CD8-positive, alpha-beta memory T cell (primary cell): Measurements from ENCODE around the gene STXBP6. TPM values are rescaled to one million over a fixed set of nuclear protein-coding genes. Genes with fewer than 3 reads are reported as not detected.

ENCODE experiments used
- CTCF ChIA-PET: fragments of 350-600 bp; sonication (Branson Sonifier 250); formaldehyde crosslinking; loops from one replicate; lab custom pipeline; 2021; ENCODE audit warnings: antibody characterized with exemption; lab: Charles Lee
- POLR2A ChIA-PET: fragments of 350-600 bp; sonication (Branson Sonifier 250); formaldehyde crosslinking; loops from one replicate; lab custom pipeline; 2021; ENCODE audit warnings: antibody characterized with exemption; lab: Charles Lee
- DNase-seq, 5 donors: peaks; one replicate each; pipeline versions ENCODE4 v3.0.0 to v3.0.0-alpha.2; 2020 to 2022; ENCODE audit warnings: mixed read lengths in 1 of 5
- H3K27ac ChIP-seq: one replicate; pipeline ENCODE4 v1.7.0; 2013; ENCODE audit warnings: low read depth, mild to moderate bottlenecking, low read length, moderate library complexity
- H3K27me3 ChIP-seq: 2 replicates; pipeline ENCODE4 v1.7.0; 2013; ENCODE audit warnings: low read length, mild to moderate bottlenecking; ENCODE audit not compliant: insufficient read depth, poor library complexity, severe bottlenecking
- H3K36me3 ChIP-seq: 2 replicates; pipeline ENCODE4 v1.7.0; 2013; ENCODE audit warnings: mild to moderate bottlenecking, low read length, moderate library complexity; ENCODE audit not compliant: insufficient read depth
- H3K4me1 ChIP-seq: 2 replicates; pipeline ENCODE4 v1.7.0; 2013; ENCODE audit warnings: mild to moderate bottlenecking, low read length, moderate library complexity; ENCODE audit not compliant: insufficient read depth
- H3K4me3 ChIP-seq: 2 replicates; pipeline ENCODE4 v1.7.0; 2013; ENCODE audit warnings: mild to moderate bottlenecking, low read length
- H3K9me3 ChIP-seq: 2 replicates; pipeline ENCODE4 v1.7.0; 2013; ENCODE audit warnings: mild to moderate bottlenecking, low read length
- H3K27ac Mint-ChIP-seq, 8 donors: one replicate each; pipeline ENCODE4 v1.8.0; 2020 to 2021; ENCODE audit warnings: mixed read lengths in 8 of 8, mild to moderate bottlenecking in 6 of 8, inconsistent platforms in 3 of 8, moderate library complexity in 3 of 8
- H3K27me3 Mint-ChIP-seq, 2 donors: one replicate each; pipeline ENCODE4 v1.8.0; 2020 to 2021; ENCODE audit warnings: mixed read lengths in 2 of 2, mild to moderate bottlenecking in 1 of 2, moderate library complexity in 1 of 2
- H3K36me3 Mint-ChIP-seq, 3 donors: one replicate each; pipeline ENCODE4 v1.8.0; 2020 to 2021; ENCODE audit warnings: mixed read lengths in 3 of 3, inconsistent platforms in 1 of 3, mild to moderate bottlenecking in 1 of 3
- H3K4me1 Mint-ChIP-seq, 3 donors: one replicate each; pipeline ENCODE4 v1.8.0; 2020 to 2021; ENCODE audit warnings: mixed read lengths in 3 of 3, inconsistent platforms in 1 of 3, mild to moderate bottlenecking in 1 of 3
- H3K4me3 Mint-ChIP-seq, 7 donors: one replicate each; pipeline ENCODE4 v1.8.0; 2020 to 2021; ENCODE audit warnings: mixed read lengths in 7 of 7, mild to moderate bottlenecking in 6 of 7, moderate library complexity in 4 of 7, inconsistent platforms in 2 of 7
- H3K9me3 Mint-ChIP-seq, 5 donors: one replicate each; pipeline ENCODE4 v1.8.0; 2020 to 2022; ENCODE audit warnings: mixed read lengths in 5 of 5, mild to moderate bottlenecking in 3 of 5, moderate library complexity in 2 of 5, inconsistent platforms in 1 of 5
- polyA plus RNA-seq: library from polyadenylated mRNA; unstranded; fragments of 300-500 nt; fragmentation: Illumina TruSeq; gene quantifications from one replicate; pipeline ENCODE4 v1.2.3, GENCODE V29; 2021
- total RNA-seq, 2 experiments: library from RNA; stranded (reverse); gene quantifications; one replicate each; pipeline ENCODE4 v1.2.3, GENCODE V29; 2021

The STXBP6 gene
- total and polyA plus RNA-seq, 3 experiments from 2014 or later: 0.28 to 0.38 TPM; not detected in 1

GRCh38 chr14:25062022-25062321, 12.0 kb upstream of the STXBP6 start:
- H3K36me3 ChIP-seq: no peaks in the 10 kb centered on the region

GRCh38 chr14:25056688-25057078, 6.7 kb upstream of the STXBP6 start:
- no peak overlapping the region for H3K4me3 ChIP-seq
- H3K36me3 ChIP-seq: no peaks in the 10 kb centered on the region
- H3K27me3 ChIP-seq: no peaks in the 10 kb centered on the region
- H3K27me3 Mint-ChIP-seq: peaks cover 24 to 51% of the 10 kb centered on the region in 2 donors
- H3K27ac Mint-ChIP-seq: no peak overlapping the region
- H3K9me3 Mint-ChIP-seq: no peaks in the 10 kb centered on the region
- DNase-seq: no peak
- no peaks in the 10 kb centered on the region for H3K36me3 Mint-ChIP-seq
- no peak overlapping the region for H3K27ac ChIP-seq
- H3K4me1 ChIP-seq: no peaks in the 10 kb centered on the region
- no peaks in the 10 kb centered on the region for H3K9me3 ChIP-seq
- H3K4me1 Mint-ChIP-seq: no peaks in the 10 kb centered on the region
- CTCF ChIA-PET: no interaction called here
- POLR2A ChIA-PET: no interaction called here
- no peak overlapping the region for H3K4me3 Mint-ChIP-seq

More at GRCh38 chr14:25062022-25062321, 12.0 kb upstream of the STXBP6 start:
- H3K9me3 ChIP-seq: no peaks in the 10 kb centered on the region
- no peak overlapping the region for H3K27ac ChIP-seq
- no peaks in the 10 kb centered on the region for H3K4me1 ChIP-seq
- no peak overlapping the region for H3K4me3 ChIP-seq
- Mint-ChIP-seq H3K27ac (peak overlapping the region in 1 of 8 donors; percentile 12), H3K27me3 (peaks cover 8 to 19% of the 10 kb centered on the region in 2 donors), H3K4me1 (no peaks in the 10 kb centered on the region), H3K4me3 (no peak overlapping the region), H3K36me3 (no peaks in the 10 kb centered on the region), H3K9me3 (peaks cover 0 to 2% (median 0%) of the 10 kb centered on the region in 5 donors)
- H3K27me3 ChIP-seq: no peaks in the 10 kb centered on the region
- no peak for DNase-seq
- ChIA-PET CTCF (no interaction called here), POLR2A (no interaction called here)

- ChIA-PET POLR2A (no interaction called here), CTCF (no interaction called here)
- H3K4me3 ChIP-seq: no peak overlapping the region
- Mint-ChIP-seq H3K9me3 (no peaks in the 10 kb centered on the region), H3K27ac (no peak overlapping the region), H3K4me3 (no peak overlapping the region), H3K4me1 (no peaks in the 10 kb centered on the region), H3K36me3 (no peaks in the 10 kb centered on the region), H3K27me3 (peaks cover 27 to 56% of the 10 kb centered on the region in 2 donors)
- DNase-seq: no peak
- no peaks in the 10 kb centered on the region for H3K4me1 ChIP-seq
- no peak overlapping the region for H3K27ac ChIP-seq
- no peaks in the 10 kb centered on the region for H3K36me3 ChIP-seq
- no peaks in the 10 kb centered on the region for H3K27me3 ChIP-seq
- no peaks in the 10 kb centered on the region for H3K9me3 ChIP-seq
Measured at GRCh38 chr14:25055992-25056687, 6.2 kb upstream of the STXBP6 start.

GRCh38 chr14:25055005-25055404, 5.1 kb upstream of the STXBP6 start:
- DNase-seq: no peak
- no peak overlapping the region for H3K27ac ChIP-seq
- Mint-ChIP-seq H3K9me3 (no peaks in the 10 kb centered on the region), H3K27me3 (peaks cover 32 to 67% of the 10 kb centered on the region in 2 donors), H3K4me1 (peaks cover 4 to 7% (median 6%) of the 10 kb centered on the region in 3 donors), H3K36me3 (no peaks in the 10 kb centered on the region), H3K4me3 (no peak overlapping the region), H3K27ac (no peak overlapping the region)
- H3K9me3 ChIP-seq: no peaks in the 10 kb centered on the region
- H3K27me3 ChIP-seq: peaks cover 5% of the 10 kb centered on the region
- CTCF ChIA-PET: no interaction called here
- POLR2A ChIA-PET: no interaction called here
- H3K4me1 ChIP-seq: no peaks in the 10 kb centered on the region
- H3K36me3 ChIP-seq: no peaks in the 10 kb centered on the region
- no peak overlapping the region for H3K4me3 ChIP-seq

- POLR2A ChIA-PET: no interaction called here
- H3K4me3 ChIP-seq: no peak overlapping the region
- H3K4me1 ChIP-seq: no peaks in the 10 kb centered on the region
- Mint-ChIP-seq H3K4me1 (peaks cover 7 to 12% (median 11%) of the 10 kb centered on the region in 3 donors), H3K36me3 (no peaks in the 10 kb centered on the region), H3K9me3 (no peaks in the 10 kb centered on the region), H3K4me3 (no peak overlapping the region), H3K27ac (no peak overlapping the region), H3K27me3 (peaks cover 28 to 67% of the 10 kb centered on the region in 2 donors)
- H3K27ac ChIP-seq: no peak overlapping the region
- peaks cover 5% of the 10 kb centered on the region for H3K27me3 ChIP-seq
- CTCF ChIA-PET: interaction anchor here (1.4 kb wide), 1 partner anchor 343 kb away, joined by 3 read pairs; no protein-coding TSS in a partner anchor
- no peak for DNase-seq
- no peaks in the 10 kb centered on the region for H3K36me3 ChIP-seq
- H3K9me3 ChIP-seq: no peaks in the 10 kb centered on the region
Measured at GRCh38 chr14:25053585-25053984, 3.6 kb upstream of the STXBP6 start.

GRCh38 chr14:25052921-25053320, 3.0 kb upstream of the STXBP6 start:
- H3K9me3 ChIP-seq: no peaks in the 10 kb centered on the region
- H3K27ac ChIP-seq: no peak overlapping the region
- DNase-seq: no peak
- Mint-ChIP-seq H3K4me1 (peaks cover 11 to 12% (median 12%) of the 10 kb centered on the region in 3 donors), H3K36me3 (no peaks in the 10 kb centered on the region), H3K27me3 (peaks cover 35 to 71% of the 10 kb centered on the region in 2 donors), H3K27ac (no peak overlapping the region), H3K4me3 (no peak overlapping the region), H3K9me3 (no peaks in the 10 kb centered on the region)
- no peaks in the 10 kb centered on the region for H3K36me3 ChIP-seq
- no peak overlapping the region for H3K4me3 ChIP-seq
- ChIA-PET POLR2A (no interaction called here), CTCF (interaction anchor here (1.4 kb wide), 1 partner anchor 342 kb away, joined by 3 read pairs; no protein-coding TSS in a partner anchor)
- peaks cover 5% of the 10 kb centered on the region for H3K27me3 ChIP-seq
- H3K4me1 ChIP-seq: no peaks in the 10 kb centered on the region

GRCh38 chr14:25052385-25052784, 2.4 kb upstream of the STXBP6 start:
- Histone ChIP-seq H3K27me3 (peaks cover 5% of the 10 kb centered on the region), H3K4me3 (no peak overlapping the region), H3K9me3 (no peaks in the 10 kb centered on the region), H3K27ac (no peak overlapping the region), H3K4me1 (no peaks in the 10 kb centered on the region), H3K36me3 (no peaks in the 10 kb centered on the region)
- Mint-ChIP-seq H3K4me1 (peaks cover 11 to 12% (median 12%) of the 10 kb centered on the region in 3 donors), H3K27ac (no peak overlapping the region), H3K9me3 (no peaks in the 10 kb centered on the region), H3K4me3 (no peak overlapping the region), H3K36me3 (no peaks in the 10 kb centered on the region), H3K27me3 (peaks cover 40 to 75% of the 10 kb centered on the region in 2 donors)
- POLR2A ChIA-PET: no interaction called here
- no peak for DNase-seq
- CTCF ChIA-PET: no interaction called here

GRCh38 chr14:25050269-25051150, 563 bp upstream of the STXBP6 start:
- CTCF ChIA-PET: no interaction called here
- peaks cover 11 to 12% (median 12%) of the 10 kb centered on the region in 3 donors for H3K4me1 Mint-ChIP-seq
- DNase-seq: no peak
- Histone ChIP-seq H3K4me1 (no peaks in the 10 kb centered on the region), H3K4me3 (no peak overlapping the region), H3K27me3 (peaks cover 5% of the 10 kb centered on the region), H3K27ac (no peak overlapping the region), H3K36me3 (no peaks in the 10 kb centered on the region), H3K9me3 (no peaks in the 10 kb centered on the region)
- H3K9me3 Mint-ChIP-seq: no peaks in the 10 kb centered on the region
- H3K27ac Mint-ChIP-seq: no peak overlapping the region
- H3K27me3 Mint-ChIP-seq: peaks cover 44 to 72% of the 10 kb centered on the region in 2 donors
- H3K36me3 Mint-ChIP-seq: no peaks in the 10 kb centered on the region
- peak overlapping the region in 6 of 7 donors; percentile 65 to 80 (median 72) for H3K4me3 Mint-ChIP-seq
- POLR2A ChIA-PET: no interaction called here
